Stimulated activated CD4-positive, alpha-beta T cell treated with anti-CD3 and anti-CD28 coated beads, Interleukin-12 subunit alpha, Interleukin-12 subunit beta, amount 100 ng/mL, for 48 hours (primary cell): ENCODE data around the gene TIGD6.
A peak's percentile ranks its signal among the peaks of the same experiment; 100 is the strongest.

ENCODE experiments used
- DNase-seq, 3 donors: peaks; one replicate each; pipeline ENCODE4 v3.0.0-alpha.2; 2020; ENCODE audit warnings: low read depth in 2 of 3, low spot score in 1 of 3

TIGD6 gene

GRCh38 chr5:150017226-150018005, 17.0 kb upstream of the TIGD6 start:
- DNase-seq = no peak

GRCh38 chr5:150016537-150016936, 16.1 kb upstream of the TIGD6 start:
- DNase-seq = no peak

GRCh38 chr5:150015415-150015814, 15.0 kb upstream of the TIGD6 start:
- no peak for DNase-seq

GRCh38 chr5:150014456-150014855, 14.0 kb upstream of the TIGD6 start:
- DNase-seq = no peak

GRCh38 chr5:150013931-150014330, 13.5 kb upstream of the TIGD6 start:
- DNase-seq = no peak

GRCh38 chr5:150009671-150010387, 9.4 kb upstream of the TIGD6 start:
- no peak for DNase-seq

- no peak for DNase-seq
Measured at GRCh38 chr5:150007050-150007449, 6.6 kb upstream of the TIGD6 start.

- no peak for DNase-seq
Measured at GRCh38 chr5:150006318-150006717, 5.9 kb upstream of the TIGD6 start.

- peak; percentile 29 to 50 (median 47) for DNase-seq
Measured at GRCh38 chr5:150001660-150002486, 1.4 kb upstream of the TIGD6 start.

- peak; percentile 10 to 19 (median 12) for DNase-seq
Measured at GRCh38 chr5:150000990-150001659, 671 bp upstream of the TIGD6 start.

GRCh38 chr5:149999866-150000255, 593 bp downstream of the TIGD6 start:
- DNase-seq = no peak

- DNase-seq = no peak
Measured at GRCh38 chr5:149999359-149999758, 1.1 kb downstream of the TIGD6 start.

GRCh38 chr5:149998281-149998680, 2.2 kb downstream of the TIGD6 start:
- no peak for DNase-seq

- no peak for DNase-seq
Measured at GRCh38 chr5:149996205-149996890, 4.1 kb downstream of the TIGD6 start.

- DNase-seq = no peak
Measured at GRCh38 chr5:149995385-149996204, 4.9 kb downstream of the TIGD6 start.

- DNase-seq = no peak
Measured at GRCh38 chr5:149993471-149993870, 7.0 kb downstream of the TIGD6 start.

GRCh38 chr5:149990518-149991376, 9.7 kb downstream of the TIGD6 start:
- peak; percentile 31 to 59 (median 41) for DNase-seq

GRCh38 chr5:149988126-149988525, 12.3 kb downstream of the TIGD6 start:
- no peak for DNase-seq

GRCh38 chr5:149982505-149982904, 17.9 kb downstream of the TIGD6 start:
- DNase-seq = no peak
